NCI-H524 treated with DMSO at 0.1 percent for 48 hours (cell line): Measurements from ENCODE around the gene MYLK3.
"Not testable (repeated sequence)": the region's sequence is repeated elsewhere in the genome, so short reads cannot be mapped to it uniquely, and the experiment has no call there.

Experiments
- DNase-seq: peaks from one replicate; lab custom pipeline; 2025; lab: John Stamatoyannopoulos, UW

Gene MYLK3

GRCh38 chr16:46689365-46690280, 58.5 kb downstream of the MYLK3 start, which contains the start of gene ORC6:
ORC6 (plus strand) TSS chr16:46689659; CDS start chr16:46689706, 47 bp downstream.
- DNase-seq = peak; percentile 89

GRCh38 chr16:46688654-46689364, 59.3 kb downstream of the MYLK3 start, which contains the start of gene VPS35:
VPS35 (minus strand) TSS chr16:46689178; CDS start chr16:46689133, 45 bp downstream.
- peak; percentile 91 for DNase-seq

GRCh38 chr16:46688101-46688653, 60.0 kb downstream of the MYLK3 start:
- DNase-seq = no peak

GRCh38 chr16:46687486-46687885, 60.7 kb downstream of the MYLK3 start:
- DNase-seq = no peak

- no peak for DNase-seq
These were observed 61.2 kb downstream of the MYLK3 start for GRCh38 chr16:46686815-46687473.

- DNase-seq = not testable (repeated sequence)
These were observed 66.3 kb downstream of the MYLK3 start for GRCh38 chr16:46681867-46682266.

- DNase-seq = not testable (repeated sequence)
These were observed 70.2 kb downstream of the MYLK3 start for GRCh38 chr16:46677943-46678342.

- DNase-seq = peak; percentile 10
These were observed 74.7 kb downstream of the MYLK3 start for GRCh38 chr16:46673320-46674013.

GRCh38 chr16:46662123-46662522, 86.0 kb downstream of the MYLK3 start:
- no peak for DNase-seq

GRCh38 chr16:46658925-46659324, 89.2 kb downstream of the MYLK3 start:
- no peak for DNase-seq
